WTC11 (cell line): Measurements from ENCODE around the gene SNRPD1. TPM values are rescaled to one million over a fixed set of nuclear protein-coding genes. Genes with fewer than 3 reads are reported as not detected.
"Not testable (repeated sequence)": the region's sequence is repeated elsewhere in the genome, so short reads cannot be mapped to it uniquely, and the experiment has no call there.

Experiments
- ATAC-seq: fragments of 200-7000 bp; cut with Tn5 transposase; 2 replicates; pipeline ENCODE4 v1.10.0; 2021; ENCODE audit warnings: mild to moderate bottlenecking, moderate library complexity
- CTCF ChIA-PET: fragments of 300-600 bp; sonication (Branson Sonifier 250); formaldehyde crosslinking; loops from one replicate; lab custom pipeline; 2021; ENCODE audit warnings: antibody characterized with exemption; lab: Charles Lee
- POLR2A ChIA-PET: fragments of 350-600 bp; sonication (Branson Sonifier 250); formaldehyde crosslinking; loops from one replicate; lab custom pipeline; 2021; ENCODE audit warnings: antibody characterized with exemption; lab: Charles Lee
- DNase-seq: peaks from one replicate; pipeline ENCODE4 v3.0.0; 2021; ENCODE audit warnings: low spot score
- H3K27ac Mint-ChIP-seq: 2 replicates; pipeline ENCODE4 v1.8.0; 2021; ENCODE audit warnings: mixed read lengths
- H3K27me3 Mint-ChIP-seq: 2 replicates; pipeline ENCODE4 v1.8.0; 2021; ENCODE audit warnings: low read depth, mild to moderate bottlenecking, moderate library complexity, mixed read lengths
- H3K36me3 Mint-ChIP-seq: 2 replicates; pipeline ENCODE4 v1.8.0; 2021; ENCODE audit warnings: mixed read lengths
- H3K4me1 Mint-ChIP-seq: 2 replicates; pipeline ENCODE4 v1.8.0; 2022; ENCODE audit warnings: mixed read lengths
- H3K4me3 Mint-ChIP-seq: 2 replicates; pipeline ENCODE4 v1.8.0; 2021; ENCODE audit warnings: mild to moderate bottlenecking, moderate library complexity, mixed read lengths
- H3K9me3 Mint-ChIP-seq: 2 replicates; pipeline ENCODE4 v1.8.0; 2021; ENCODE audit warnings: mixed read lengths
- ATF1 ChIP-seq: sonication (generic); formaldehyde crosslinking; IDR thresholded peaks from 2 replicates; pipeline ENCODE4 v1.8.1; 2023; ENCODE audit warnings: mild to moderate bottlenecking, moderate library complexity, missing genetic modification reagents
- E2F1 ChIP-seq: sonication (generic); formaldehyde crosslinking; IDR thresholded peaks from 2 replicates; pipeline ENCODE4 v1.8.0; 2022; ENCODE audit warnings: mild to moderate bottlenecking, missing genetic modification reagents
- ETV6 ChIP-seq: sonication (generic); formaldehyde crosslinking; IDR thresholded peaks from 2 replicates; pipeline ENCODE4 v1.8.1; 2022; ENCODE audit warnings: mild to moderate bottlenecking, missing genetic modification reagents
- JUN ChIP-seq: sonication (generic); formaldehyde crosslinking; IDR thresholded peaks from 2 replicates; pipeline ENCODE4 v1.8.0; 2023; ENCODE audit warnings: mild to moderate bottlenecking, missing genetic modification reagents
- MYBL2 ChIP-seq: sonication (generic); formaldehyde crosslinking; IDR thresholded peaks from 2 replicates; pipeline ENCODE4 v1.8.1; 2023; ENCODE audit warnings: mild to moderate bottlenecking, moderate library complexity, missing genetic modification reagents
- NFE2L1 ChIP-seq: sonication (generic); formaldehyde crosslinking; IDR thresholded peaks from 2 replicates; pipeline ENCODE4 v1.8.1; 2023; ENCODE audit warnings: missing genetic modification reagents
- NR1H2 ChIP-seq: sonication (generic); formaldehyde crosslinking; IDR thresholded peaks from 2 replicates; pipeline ENCODE4 v1.9.0; 2021; ENCODE audit warnings: mild to moderate bottlenecking, moderate library complexity, missing genetic modification reagents
- SMAD3 ChIP-seq: sonication (generic); formaldehyde crosslinking; IDR thresholded peaks from 2 replicates; pipeline ENCODE4 v1.8.0; 2022; ENCODE audit warnings: missing genetic modification reagents, mild to moderate bottlenecking, borderline replicate concordance
- TEAD1 ChIP-seq: sonication (generic); formaldehyde crosslinking; IDR thresholded peaks from 2 replicates; pipeline ENCODE4 v1.8.0; 2022; ENCODE audit warnings: mild to moderate bottlenecking, missing genetic modification reagents
- ZNF121 ChIP-seq: sonication (generic); formaldehyde crosslinking; IDR thresholded peaks from 2 replicates; pipeline ENCODE4 v1.8.0; 2023; ENCODE audit warnings: missing genetic modification reagents
- ZNF317 ChIP-seq: sonication (generic); formaldehyde crosslinking; IDR thresholded peaks from 2 replicates; pipeline ENCODE4 v1.8.1; 2023; ENCODE audit warnings: low read depth, mild to moderate bottlenecking, moderate library complexity, missing genetic modification reagents, borderline replicate concordance
- ZNF396 ChIP-seq: fragments of 250-450 bp; sonication (Bioruptor Pico); IDR thresholded peaks from 2 replicates; pipeline ENCODE4 v1.8.0; 2021; ENCODE audit warnings: mild to moderate bottlenecking, moderate library complexity, borderline replicate concordance
- total RNA-seq: library from RNA; stranded (reverse); gene quantifications from 3 replicates; pipeline ENCODE4 v1.2.3, GENCODE V29; 2021
- TF ChIP-seq, protein P1 (sequence below): sonication (generic); formaldehyde crosslinking; IDR thresholded peaks from 2 replicates; pipeline ENCODE4 v1.8.0; 2022; ENCODE audit warnings: mild to moderate bottlenecking, missing genetic modification reagents
- TF ChIP-seq, protein P2 (sequence below): sonication (generic); formaldehyde crosslinking; IDR thresholded peaks from 2 replicates; pipeline ENCODE4 v1.8.1; 2023; ENCODE audit warnings: mild to moderate bottlenecking, moderate library complexity, missing genetic modification reagents
- TF ChIP-seq, protein P3 (sequence below): sonication (generic); formaldehyde crosslinking; IDR thresholded peaks from 2 replicates; pipeline ENCODE4 v1.8.0; 2023; ENCODE audit warnings: missing genetic modification reagents, mild to moderate bottlenecking, borderline replicate concordance
- TF ChIP-seq, protein P4 (sequence below): sonication (generic); formaldehyde crosslinking; IDR thresholded peaks from 2 replicates; pipeline ENCODE4 v1.8.1; 2023; ENCODE audit warnings: mild to moderate bottlenecking, missing genetic modification reagents
- TF ChIP-seq, protein P5 (sequence below): sonication (generic); formaldehyde crosslinking; IDR thresholded peaks from 2 replicates; pipeline ENCODE4 v1.8.1; 2023; ENCODE audit warnings: mild to moderate bottlenecking, missing genetic modification reagents, moderate library complexity

Gene SNRPD1
- total RNA-seq, 1 experiment from 2014 or later: 137 TPM

DNA sequence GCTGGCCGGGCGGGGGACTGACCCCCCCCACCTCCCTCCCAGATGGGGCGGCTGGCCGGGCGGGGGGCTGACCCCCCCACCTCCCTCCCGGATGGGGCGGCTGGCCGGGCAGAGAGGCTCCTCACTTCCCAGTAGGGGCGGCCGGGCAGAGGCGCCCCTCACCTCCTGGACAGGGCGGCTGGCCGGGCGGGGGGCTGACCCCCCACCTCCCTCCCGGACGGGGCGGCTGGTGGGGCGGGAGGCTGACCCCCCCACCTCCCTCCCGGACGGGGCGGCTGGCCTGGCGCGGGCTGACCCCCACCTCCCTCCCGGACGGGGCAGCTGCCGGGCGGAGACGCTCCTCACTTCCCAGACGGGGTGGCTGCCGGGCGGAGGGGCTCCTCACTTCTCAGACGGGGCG is 19.8 kb upstream of the SNRPD1 start:
- POLR2A ChIA-PET, H3K27me3 Mint-ChIP-seq, H3K4me3 Mint-ChIP-seq, H3K27ac Mint-ChIP-seq, ATAC-seq, CTCF ChIA-PET, DNase-seq, H3K4me1 Mint-ChIP-seq: not testable (repeated sequence)
- H3K9me3 Mint-ChIP-seq: peaks cover 31% of the 10 kb centered on the region
- H3K36me3 Mint-ChIP-seq: peaks cover 41% of the 10 kb centered on the region

- Mint-ChIP-seq H3K4me3 (no peak overlapping the region), H3K27ac (no peak overlapping the region), H3K27me3 (no peaks in the 10 kb centered on the region), H3K36me3 (peaks cover 41% of the 10 kb centered on the region), H3K9me3 (peaks cover 31% of the 10 kb centered on the region), H3K4me1 (peaks cover 6% of the 10 kb centered on the region)
- DNase-seq (no peak), ATAC-seq (no peak)
- TF ChIP-seq ATF1 (CRISPR knock-in tag): no peak
- TF ChIP-seq, protein P1, sequence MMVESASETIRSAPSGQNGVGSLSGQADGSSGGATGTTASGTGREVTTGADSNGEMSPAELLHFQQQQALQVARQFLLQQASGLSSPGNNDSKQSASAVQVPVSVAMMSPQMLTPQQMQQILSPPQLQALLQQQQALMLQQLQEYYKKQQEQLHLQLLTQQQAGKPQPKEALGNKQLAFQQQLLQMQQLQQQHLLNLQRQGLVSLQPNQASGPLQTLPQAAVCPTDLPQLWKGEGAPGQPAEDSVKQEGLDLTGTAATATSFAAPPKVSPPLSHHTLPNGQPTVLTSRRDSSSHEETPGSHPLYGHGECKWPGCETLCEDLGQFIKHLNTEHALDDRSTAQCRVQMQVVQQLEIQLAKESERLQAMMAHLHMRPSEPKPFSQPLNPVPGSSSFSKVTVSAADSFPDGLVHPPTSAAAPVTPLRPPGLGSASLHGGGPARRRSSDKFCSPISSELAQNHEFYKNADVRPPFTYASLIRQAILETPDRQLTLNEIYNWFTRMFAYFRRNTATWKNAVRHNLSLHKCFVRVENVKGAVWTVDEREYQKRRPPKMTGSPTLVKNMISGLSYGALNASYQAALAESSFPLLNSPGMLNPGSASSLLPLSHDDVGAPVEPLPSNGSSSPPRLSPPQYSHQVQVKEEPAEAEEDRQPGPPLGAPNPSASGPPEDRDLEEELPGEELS: no peak
- no peak for TF ChIP-seq NFE2L1 (CRISPR knock-in tag)
- no peak for TF ChIP-seq JUN
- TF ChIP-seq, protein P2, sequence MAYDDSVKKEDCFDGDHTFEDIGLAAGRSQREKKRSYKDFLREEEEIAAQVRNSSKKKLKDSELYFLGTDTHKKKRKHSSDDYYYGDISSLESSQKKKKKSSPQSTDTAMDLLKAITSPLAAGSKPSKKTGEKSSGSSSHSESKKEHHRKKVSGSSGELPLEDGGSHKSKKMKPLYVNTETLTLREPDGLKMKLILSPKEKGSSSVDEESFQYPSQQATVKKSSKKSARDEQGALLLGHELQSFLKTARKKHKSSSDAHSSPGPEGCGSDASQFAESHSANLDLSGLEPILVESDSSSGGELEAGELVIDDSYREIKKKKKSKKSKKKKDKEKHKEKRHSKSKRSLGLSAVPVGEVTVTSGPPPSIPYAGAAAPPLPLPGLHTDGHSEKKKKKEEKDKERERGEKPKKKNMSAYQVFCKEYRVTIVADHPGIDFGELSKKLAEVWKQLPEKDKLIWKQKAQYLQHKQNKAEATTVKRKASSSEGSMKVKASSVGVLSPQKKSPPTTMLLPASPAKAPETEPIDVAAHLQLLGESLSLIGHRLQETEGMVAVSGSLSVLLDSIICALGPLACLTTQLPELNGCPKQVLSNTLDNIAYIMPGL (CRISPR knock-in tag): no peak
- TF ChIP-seq E2F1 (CRISPR knock-in tag): no peak
- TF ChIP-seq SMAD3 (CRISPR knock-in tag): no peak
- TF ChIP-seq, protein P3, sequence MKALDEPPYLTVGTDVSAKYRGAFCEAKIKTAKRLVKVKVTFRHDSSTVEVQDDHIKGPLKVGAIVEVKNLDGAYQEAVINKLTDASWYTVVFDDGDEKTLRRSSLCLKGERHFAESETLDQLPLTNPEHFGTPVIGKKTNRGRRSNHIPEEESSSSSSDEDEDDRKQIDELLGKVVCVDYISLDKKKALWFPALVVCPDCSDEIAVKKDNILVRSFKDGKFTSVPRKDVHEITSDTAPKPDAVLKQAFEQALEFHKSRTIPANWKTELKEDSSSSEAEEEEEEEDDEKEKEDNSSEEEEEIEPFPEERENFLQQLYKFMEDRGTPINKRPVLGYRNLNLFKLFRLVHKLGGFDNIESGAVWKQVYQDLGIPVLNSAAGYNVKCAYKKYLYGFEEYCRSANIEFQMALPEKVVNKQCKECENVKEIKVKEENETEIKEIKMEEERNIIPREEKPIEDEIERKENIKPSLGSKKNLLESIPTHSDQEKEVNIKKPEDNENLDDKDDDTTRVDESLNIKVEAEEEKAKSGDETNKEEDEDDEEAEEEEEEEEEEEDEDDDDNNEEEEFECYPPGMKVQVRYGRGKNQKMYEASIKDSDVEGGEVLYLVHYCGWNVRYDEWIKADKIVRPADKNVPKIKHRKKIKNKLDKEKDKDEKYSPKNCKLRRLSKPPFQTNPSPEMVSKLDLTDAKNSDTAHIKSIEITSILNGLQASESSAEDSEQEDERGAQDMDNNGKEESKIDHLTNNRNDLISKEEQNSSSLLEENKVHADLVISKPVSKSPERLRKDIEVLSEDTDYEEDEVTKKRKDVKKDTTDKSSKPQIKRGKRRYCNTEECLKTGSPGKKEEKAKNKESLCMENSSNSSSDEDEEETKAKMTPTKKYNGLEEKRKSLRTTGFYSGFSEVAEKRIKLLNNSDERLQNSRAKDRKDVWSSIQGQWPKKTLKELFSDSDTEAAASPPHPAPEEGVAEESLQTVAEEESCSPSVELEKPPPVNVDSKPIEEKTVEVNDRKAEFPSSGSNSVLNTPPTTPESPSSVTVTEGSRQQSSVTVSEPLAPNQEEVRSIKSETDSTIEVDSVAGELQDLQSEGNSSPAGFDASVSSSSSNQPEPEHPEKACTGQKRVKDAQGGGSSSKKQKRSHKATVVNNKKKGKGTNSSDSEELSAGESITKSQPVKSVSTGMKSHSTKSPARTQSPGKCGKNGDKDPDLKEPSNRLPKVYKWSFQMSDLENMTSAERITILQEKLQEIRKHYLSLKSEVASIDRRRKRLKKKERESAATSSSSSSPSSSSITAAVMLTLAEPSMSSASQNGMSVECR (CRISPR knock-in tag): no peak
- TF ChIP-seq, protein P4, sequence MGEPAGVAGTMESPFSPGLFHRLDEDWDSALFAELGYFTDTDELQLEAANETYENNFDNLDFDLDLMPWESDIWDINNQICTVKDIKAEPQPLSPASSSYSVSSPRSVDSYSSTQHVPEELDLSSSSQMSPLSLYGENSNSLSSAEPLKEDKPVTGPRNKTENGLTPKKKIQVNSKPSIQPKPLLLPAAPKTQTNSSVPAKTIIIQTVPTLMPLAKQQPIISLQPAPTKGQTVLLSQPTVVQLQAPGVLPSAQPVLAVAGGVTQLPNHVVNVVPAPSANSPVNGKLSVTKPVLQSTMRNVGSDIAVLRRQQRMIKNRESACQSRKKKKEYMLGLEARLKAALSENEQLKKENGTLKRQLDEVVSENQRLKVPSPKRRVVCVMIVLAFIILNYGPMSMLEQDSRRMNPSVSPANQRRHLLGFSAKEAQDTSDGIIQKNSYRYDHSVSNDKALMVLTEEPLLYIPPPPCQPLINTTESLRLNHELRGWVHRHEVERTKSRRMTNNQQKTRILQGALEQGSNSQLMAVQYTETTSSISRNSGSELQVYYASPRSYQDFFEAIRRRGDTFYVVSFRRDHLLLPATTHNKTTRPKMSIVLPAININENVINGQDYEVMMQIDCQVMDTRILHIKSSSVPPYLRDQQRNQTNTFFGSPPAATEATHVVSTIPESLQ (CRISPR knock-in tag): no peak
- no peak for TF ChIP-seq ZNF396
- TF ChIP-seq ETV6 (CRISPR knock-in tag): no peak
- TF ChIP-seq NR1H2 (CRISPR knock-in tag): no peak
- TF ChIP-seq MYBL2 (CRISPR knock-in tag): no peak
- TF ChIP-seq ZNF121 (CRISPR knock-in tag): no peak
- no peak for TF ChIP-seq TEAD1 (CRISPR knock-in tag)
- no peak for TF ChIP-seq ZNF317 (CRISPR knock-in tag)
- TF ChIP-seq, protein P5, sequence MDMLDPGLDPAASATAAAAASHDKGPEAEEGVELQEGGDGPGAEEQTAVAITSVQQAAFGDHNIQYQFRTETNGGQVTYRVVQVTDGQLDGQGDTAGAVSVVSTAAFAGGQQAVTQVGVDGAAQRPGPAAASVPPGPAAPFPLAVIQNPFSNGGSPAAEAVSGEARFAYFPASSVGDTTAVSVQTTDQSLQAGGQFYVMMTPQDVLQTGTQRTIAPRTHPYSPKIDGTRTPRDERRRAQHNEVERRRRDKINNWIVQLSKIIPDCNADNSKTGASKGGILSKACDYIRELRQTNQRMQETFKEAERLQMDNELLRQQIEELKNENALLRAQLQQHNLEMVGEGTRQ (CRISPR knock-in tag): no peak
- ChIA-PET POLR2A (interaction anchor here (0.6 kb wide), 1 partner anchor 103 kb away, joined by 3 read pairs; no protein-coding TSS in a partner anchor), CTCF (no interaction called here)
Measured at GRCh38 chr18:21593540-21594257, 18.4 kb upstream of the SNRPD1 start.
